IMR-90 (cell line): ENCODE measurements around the gene HEATR5A.

ENCODE experiments used
- BHLHE40 ChIP-seq: fragments of 150-350 bp; IDR thresholded peaks from 2 replicates; pipeline ENCODE4 v1.6.1; 2016; ENCODE audit warnings: mild to moderate bottlenecking, low read depth, low read length
- POLR2A ChIP-seq: IDR thresholded peaks from 2 replicates; pipeline ENCODE4 v1.6.1; 2012; ENCODE audit warnings: mild to moderate bottlenecking, low read depth, low read length

- TF ChIP-seq POLR2A (no peak), BHLHE40 (no peak)
These were observed 74.3 kb downstream of the HEATR5A start for GRCh38 chr14:31346097-31346496.
